HG02798 (cell line): ENCODE data around the gene FBP1.
"Not testable (repeated sequence)": the region's sequence is repeated elsewhere in the genome, so short reads cannot be mapped to it uniquely, and the experiment has no call there.

Experiments used
- ATAC-seq: cut with Tn5 transposase; IDR thresholded peaks from one replicate; pipeline ENCODE4 v1.9.1; 2021; ENCODE audit warnings: mild to moderate bottlenecking; ENCODE audit not compliant: unreplicated experiment, poor library complexity

FBP1 gene

DNA sequence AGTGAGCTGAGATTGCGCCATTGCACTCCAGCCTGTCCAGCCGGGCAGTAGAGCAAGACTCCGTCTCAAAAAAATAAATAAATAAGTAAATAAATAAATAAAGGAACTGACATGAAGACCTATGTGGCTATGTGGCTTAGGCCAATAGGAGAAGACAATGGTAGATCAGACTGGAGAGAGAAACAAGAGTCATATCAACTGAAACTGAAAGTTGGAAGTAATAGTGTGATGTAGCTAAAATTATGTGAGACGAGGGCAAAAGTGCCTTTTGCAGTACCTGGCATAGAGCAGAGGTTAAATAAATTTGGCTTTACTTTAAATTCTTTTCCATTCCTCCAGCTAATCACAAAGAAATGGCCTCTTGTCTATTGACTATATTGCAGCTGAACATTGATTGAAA, 53.0 kb downstream of the FBP1 start:
- no peak for ATAC-seq

- ATAC-seq = no peak
These were observed 54.8 kb downstream of the FBP1 start for GRCh38 chr9:94584555-94584954.

DNA sequence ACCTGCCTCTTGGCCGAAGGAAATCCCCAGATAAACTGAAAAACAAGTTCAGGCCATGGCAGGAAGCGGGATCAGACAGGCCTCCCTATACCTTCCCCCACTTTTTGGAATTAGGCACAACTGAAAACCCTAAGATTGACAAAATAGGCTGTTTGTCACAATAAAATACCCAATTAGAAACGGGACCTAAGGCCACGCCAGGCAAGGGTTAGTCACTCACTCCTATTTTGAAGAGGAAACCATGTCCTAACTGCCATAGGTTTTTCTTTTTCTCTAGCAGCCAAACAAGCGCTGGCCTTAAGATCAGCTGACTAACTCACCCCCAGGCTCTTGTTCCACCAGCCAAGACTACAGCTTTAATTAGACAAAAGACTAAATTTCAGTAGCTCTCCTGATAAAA, 57.6 kb downstream of the FBP1 start:
- ATAC-seq = no peak

- no peak for ATAC-seq
These were observed 61.7 kb downstream of the FBP1 start for GRCh38 chr9:94577571-94577970.

DNA sequence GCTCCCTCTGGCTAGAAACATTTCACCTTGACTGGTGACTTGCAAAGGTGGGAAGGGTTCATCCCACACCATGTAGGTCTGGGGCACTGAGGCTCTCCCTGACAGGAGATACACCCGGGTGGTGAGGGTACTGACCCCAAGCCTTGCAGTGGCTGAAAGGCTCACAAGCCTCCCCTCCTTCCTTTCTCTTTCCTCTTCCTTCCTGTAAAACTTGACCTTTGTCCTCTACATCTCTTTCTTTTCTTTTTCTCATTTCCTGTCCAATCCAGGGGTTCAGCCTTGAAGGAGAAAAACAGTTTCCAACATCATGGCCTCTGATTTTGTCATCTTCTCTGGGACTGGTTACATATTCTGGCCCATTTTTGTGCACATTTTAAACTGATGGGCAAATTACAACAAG, 62.3 kb downstream of the FBP1 start:
- ATAC-seq = no peak

GRCh38 chr9:94576131-94576530, 63.2 kb downstream of the FBP1 start:
- ATAC-seq = no peak

DNA sequence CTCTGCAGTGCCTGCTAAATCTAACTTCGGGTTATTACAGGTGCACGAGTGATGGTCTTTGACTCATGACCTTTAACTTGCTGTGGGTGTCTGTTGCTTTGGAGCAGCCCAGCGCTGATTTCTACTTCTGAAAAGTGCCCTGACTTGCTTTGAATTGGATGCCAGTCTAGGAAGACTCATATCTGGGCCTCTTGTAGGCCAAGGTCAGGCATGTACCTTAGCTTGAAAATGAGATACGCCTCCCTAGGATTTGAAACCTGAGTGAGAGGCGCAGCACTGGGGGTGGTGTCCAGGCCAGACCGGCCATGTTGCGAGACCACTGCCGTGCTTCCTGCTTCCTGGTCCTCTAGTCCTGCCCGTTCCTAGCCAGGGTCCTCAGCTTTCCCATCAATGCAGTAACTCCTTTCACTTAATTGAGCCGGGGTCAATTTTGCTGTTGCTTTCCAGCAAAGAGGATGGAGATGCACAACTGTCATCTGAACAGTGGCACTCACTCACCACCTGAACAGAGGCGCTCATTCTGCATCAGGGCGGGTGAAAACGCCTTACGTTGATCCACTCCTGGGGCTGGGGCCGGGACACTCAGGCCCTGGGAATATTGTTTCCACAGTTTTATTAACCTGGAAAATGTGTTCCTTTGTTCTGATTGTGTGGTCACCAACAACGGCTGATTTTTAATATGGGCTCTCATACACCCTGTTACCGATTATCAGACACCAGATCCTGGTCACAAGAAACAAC, 70.2 kb downstream of the FBP1 start:
- ATAC-seq = no peak

GRCh38 chr9:94568250-94568889, 70.9 kb downstream of the FBP1 start:
- ATAC-seq = no peak

GRCh38 chr9:94567271-94567670, 72.0 kb downstream of the FBP1 start:
- no peak for ATAC-seq

DNA sequence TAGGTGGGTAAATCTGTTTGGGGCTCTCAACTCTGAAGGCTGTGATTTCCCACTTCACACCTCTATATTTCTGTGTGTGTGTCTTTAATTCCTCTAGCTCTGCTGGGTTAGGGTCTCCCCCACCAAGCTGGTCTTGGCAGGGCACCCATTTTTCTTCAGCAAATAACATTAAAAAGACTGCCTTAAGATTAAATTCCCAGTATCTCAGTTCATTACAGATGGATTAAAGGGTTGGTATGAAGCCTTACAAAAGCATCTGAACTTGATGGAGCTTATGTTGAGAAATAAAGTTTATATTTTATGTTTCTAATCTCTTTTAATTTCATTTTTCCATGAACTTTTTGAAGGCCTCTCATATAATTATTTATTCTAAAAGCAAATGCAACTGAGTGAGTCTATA, 72.8 kb downstream of the FBP1 start:
- no peak for ATAC-seq

DNA sequence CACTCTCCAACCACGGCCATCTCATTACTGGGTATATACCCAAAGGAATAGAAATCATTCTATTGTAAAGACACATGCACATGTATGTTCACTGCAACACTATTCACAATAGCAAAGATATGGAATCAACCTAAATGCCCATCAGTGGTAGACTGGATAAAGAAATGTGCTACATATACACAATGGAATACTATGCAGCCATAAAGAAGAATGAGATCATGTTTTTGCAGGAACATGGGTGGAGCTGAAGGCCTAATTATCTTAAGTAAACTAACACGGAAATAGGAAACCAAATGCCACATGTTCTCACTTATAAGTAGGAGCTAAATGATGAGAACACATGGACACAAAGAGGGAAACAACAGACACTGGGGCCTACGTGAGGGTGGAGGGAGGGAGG, 75.0 kb downstream of the FBP1 start:
- not testable (repeated sequence) for ATAC-seq

DNA sequence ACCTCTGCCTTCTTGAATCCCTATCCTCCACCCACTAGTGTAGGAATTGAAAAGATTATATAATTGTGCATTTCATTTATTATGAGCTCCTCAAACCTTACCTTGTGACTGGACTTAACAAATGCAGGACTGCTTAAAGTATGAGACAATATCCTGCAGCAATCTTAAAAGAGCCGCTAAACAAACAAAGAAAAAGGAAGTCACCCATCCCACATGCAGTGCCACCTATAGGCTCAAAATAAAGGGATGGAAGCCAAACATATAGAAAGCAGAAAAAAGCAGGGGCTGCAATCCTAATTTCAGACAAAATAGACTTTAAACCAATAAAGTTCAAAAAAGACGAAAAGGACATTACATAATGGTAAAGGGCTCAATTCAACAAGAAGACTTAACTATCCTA, 75.8 kb downstream of the FBP1 start:
- ATAC-seq = no peak

- no peak for ATAC-seq
These were observed 79.1 kb downstream of the FBP1 start for GRCh38 chr9:94560237-94560636.

GRCh38 chr9:94557376-94557775, 81.9 kb downstream of the FBP1 start:
- no peak for ATAC-seq

GRCh38 chr9:94554439-94555331, 84.6 kb downstream of the FBP1 start, which contains the start of gene PCAT7:
Gene PCAT7 (plus strand): TSS chr9:94555083.
- no peak for ATAC-seq

- ATAC-seq = no peak
These were observed 85.3 kb downstream of the FBP1 start for GRCh38 chr9:94554078-94554438.
